Spleen (tissue), 11 donors: Measurements from ENCODE around the gene MZT2B. TPM values are rescaled to one million over a fixed set of nuclear protein-coding genes. Genes with fewer than 3 reads are reported as not detected.
"Not testable (repeated sequence)": the region's sequence is repeated elsewhere in the genome, so short reads cannot be mapped to it uniquely, and the experiment has no call there.

ENCODE experiments used
- DNase-seq: peaks from one replicate; pipeline ENCODE4 v3.0.0-alpha.2; 2020
- H3K27ac ChIP-seq, 8 donors: fragments of 200-600 bp; sonication (generic) in 7 of 8; 1 replicate in 4 of 8; 2 replicates in 4 of 8; pipeline versions ENCODE4 v1.5.0 to v1.8.0; 2016 to 2021; ENCODE audit warnings: inconsistent platforms in 4 of 8, mild to moderate bottlenecking in 4 of 8, moderate library complexity in 1 of 8
- H3K27me3 ChIP-seq, 7 donors: fragments of 200-600 bp; sonication (generic) in 6 of 7; replicated peaks in 1 of 7; 1 replicate in 4 of 7; 2 replicates in 3 of 7; pipeline versions ENCODE4 v1.5.0 to v1.8.0; 2016 to 2021; ENCODE audit warnings: inconsistent platforms in 3 of 7, mild to moderate bottlenecking in 1 of 7
- H3K36me3 ChIP-seq, 6 donors: fragments of 200-600 bp; sonication (generic) in 5 of 6; 1 replicate in 4 of 6; 2 replicates in 2 of 6; pipeline versions ENCODE4 v1.5.0 to v1.8.0; 2016 to 2021; ENCODE audit warnings: inconsistent platforms in 2 of 6
- H3K4me1 ChIP-seq, 6 donors: fragments of 200-600 bp; sonication (generic) in 5 of 6; 1 replicate in 3 of 6; 2 replicates in 3 of 6; pipeline versions ENCODE4 v1.5.0 to v1.8.0; 2016 to 2021; ENCODE audit warnings: inconsistent platforms in 3 of 6
- H3K4me3 ChIP-seq, 8 donors: fragments of 200-600 bp; sonication (generic) in 7 of 8; 1 replicate in 4 of 8; 2 replicates in 4 of 8; pipeline versions ENCODE4 v1.5.0 to v1.8.0; 2016 to 2021; ENCODE audit warnings: inconsistent platforms in 4 of 8, mild to moderate bottlenecking in 4 of 8, moderate library complexity in 2 of 8
- H3K9me3 ChIP-seq, 8 donors: fragments of 200-600 bp; sonication (generic) in 7 of 8; 1 replicate in 4 of 8; 2 replicates in 4 of 8; pipeline versions ENCODE4 v1.5.0 to v1.8.0; 2016 to 2021; ENCODE audit warnings: inconsistent platforms in 4 of 8
- CTCF ChIP-seq, 11 experiments: fragments of 200-600 bp in 7 of 11; fragments of 450-650 bp in 4 of 11; sonication (generic) in 4 of 11; IDR thresholded peaks in 8 of 11; conservative IDR thresholded peaks in 3 of 11; 1 replicate in 7 of 11; 2 replicates in 4 of 11; pipeline versions ENCODE4 v1.4.0 to v1.8.0; 2016 to 2021; ENCODE audit warnings: antibody characterized with exemption in 11 of 11, inconsistent platforms in 4 of 11, mild to moderate bottlenecking in 1 of 11
- POLR2A ChIP-seq, 3 donors: fragments of 450-650 bp; IDR thresholded peaks; one replicate each; pipeline ENCODE4 v1.5.1; 2017; ENCODE audit warnings: antibody characterized with exemption in 3 of 3, mild to moderate bottlenecking in 1 of 3
- POLR2AphosphoS5 ChIP-seq, 3 donors: sonication (generic); formaldehyde crosslinking; IDR thresholded peaks; one replicate each; pipeline ENCODE4 v1.5.1; 2017; ENCODE audit warnings: antibody characterized with exemption in 3 of 3
- WGBS, 5 donors: extraction: QIAGEN DNeasy Blood & Tissue Kit in 3 of 5; methylation state at CpG; one replicate each; pipeline versions ENCODE4 v1.1.5 to v1.1.7; 2013 to 2018; 5-methylcytosine and 5-hydroxymethylcytosine counted together
- intact Hi-C: fragments of 100-400 bp; cut with DNase I; formaldehyde crosslinking; loops from one replicate; pipeline ENCODE4 v1.15.0; 2023; ENCODE audit warnings: low total_unique reads
- polyA plus RNA-seq, 3 donors: library from polyadenylated mRNA; stranded (reverse); fragments of 200-250 nt; gene quantifications; one replicate each; pipeline ENCODE4 v1.2.1, GENCODE V29; 2013
- total RNA-seq, 7 donors: library from RNA; depleted of rRNA in 3 of 7; stranded (reverse); fragments of >200 nt in 3 of 7; fragmentation: NEBNext Ultra II Directional in 4 of 7; extraction: Animal tissue kit (Norgen Biotek cat#: 25700) in 4 of 7; gene quantifications; one replicate each; pipeline versions ENCODE4 v1.1.0 to v1.2.1, GENCODE V29; 2016 to 2021
- donor health status: healthy with polysubstance abuse.
- donor health status: DM: no; HTN: no; CAD: no; lungs with moderate emphysema.
- donor health status: DM: no; HTN: no; CAD: no.
- donor health status: Bipolar disorder and iron deficiency.
- donor health status: healthy.
- donor health status: DM: no; HTN: no; CAD: no.
- donor health status: DM: yes; HTN: yes; CAD: no.

The MZT2B gene
- total and polyA plus RNA-seq, 10 donors, result 37.9 to 308 (median 120) TPM

- peak within 1 kb of the TSS; percentile 90 to 97 (median 95) for H3K27ac ChIP-seq
- peaks cover 15 to 52% (median 31%) of the 10 kb centered on the region in 6 donors for H3K4me1 ChIP-seq
- H3K4me3 ChIP-seq, result peak within 1 kb of the TSS; percentile 79 to 100 (median 98)
- H3K36me3 ChIP-seq, result peaks cover 0 to 46% (median 2%) of the 10 kb centered on the region in 6 donors
- no peaks in the 10 kb centered on the region for H3K27me3 ChIP-seq
- no peaks in the 10 kb centered on the region for H3K9me3 ChIP-seq
- 0 to 1% (median 0%) methylated on average over 14 to 55 of the region's 55 CpGs for WGBS, 5 donors
- TF ChIP-seq CTCF (IDR thresholded peaks at IDR 0.05 in 8 of 11, conservative IDR thresholded peaks at IDR 0.05 in 3 of 11) (no peak), POLR2A (IDR thresholded peaks at IDR 0.05) (no peak), POLR2AphosphoS5 (IDR thresholded peaks at IDR 0.05) (peak; percentile 87 to 96 (median 91))
- DNase-seq, result peak; percentile 99
- intact Hi-C loops, result loop anchor here (10.0 kb wide), 1 partner anchor 153 kb away; no protein-coding TSS in a partner anchor
These were observed 660 bp upstream of the MZT2B start, which contains the start of gene SMPD4 for GRCh38 chr2:130181325-130181879. Gene SMPD4, minus strand, starts transcription at chr2:130181602. Its CDS starts 5,010 bp downstream, at chr2:130176592.

- not testable (repeated sequence) for H3K9me3 ChIP-seq, H3K27me3 ChIP-seq
- H3K27ac ChIP-seq, result peak overlapping the region in 4 of 8 donors; percentile 97
- WGBS, 5 donors, result 23 to 100% (median 32%) methylated on average over 2 to 23 of the region's 23 CpGs
- intact Hi-C loops, result loop anchor here (10.0 kb wide), 1 partner anchor 152 kb away; no protein-coding TSS in a partner anchor
- H3K36me3 ChIP-seq, result peaks cover 0 to 37% (median 0%) of the 10 kb centered on the region in 6 donors
- H3K4me3 ChIP-seq, result peak overlapping the region; percentile 14 to 99 (median 97)
- H3K4me1 ChIP-seq, result peaks cover 15 to 49% (median 31%) of the 10 kb centered on the region in 6 donors
- peak; percentile 82 for DNase-seq
These were observed 907 bp downstream of the MZT2B start for GRCh38 chr2:130182826-130183511.

GRCh38 chr2:130183512-130184373 lies 1.7 kb downstream of the MZT2B start:
- Histone ChIP-seq H3K9me3 (no peaks in the 10 kb centered on the region), H3K4me3 (peak overlapping the region in 5 of 8 donors; percentile 88 to 99 (median 99)), H3K4me1 (peaks cover 15 to 48% (median 31%) of the 10 kb centered on the region in 6 donors), H3K27ac (peak overlapping the region in 3 of 8 donors; percentile 97), H3K36me3 (peaks cover 0 to 36% (median 0%) of the 10 kb centered on the region in 6 donors), H3K27me3 (no peaks in the 10 kb centered on the region)
- WGBS, 5 donors, result 82 to 93% (median 86%) methylated on average over 24 to 26 of the region's 26 CpGs
- DNase-seq, result peak; percentile 81
- intact Hi-C loops, result loop anchor here (10.0 kb wide), 1 partner anchor 151 kb away; no protein-coding TSS in a partner anchor
- TF ChIP-seq POLR2AphosphoS5 (IDR thresholded peaks at IDR 0.05) (no peak), CTCF (IDR thresholded peaks at IDR 0.05 in 8 of 11, conservative IDR thresholded peaks at IDR 0.05 in 3 of 11) (no peak), POLR2A (IDR thresholded peaks at IDR 0.05) (no peak)

GRCh38 chr2:130185436-130185835 lies 3.4 kb downstream of the MZT2B start:
- no peak for TF ChIP-seq POLR2A (IDR thresholded peaks at IDR 0.05)
- no peak for TF ChIP-seq CTCF (IDR thresholded peaks at IDR 0.05 in 8 of 11, conservative IDR thresholded peaks at IDR 0.05 in 3 of 11)
- no peak for TF ChIP-seq POLR2AphosphoS5 (IDR thresholded peaks at IDR 0.05)
- H3K36me3 ChIP-seq, result peaks cover 0 to 34% (median 1%) of the 10 kb centered on the region in 6 donors
- H3K27me3 ChIP-seq, result no peaks in the 10 kb centered on the region
- intact Hi-C loops, result loop anchor here (10.0 kb wide), 1 partner anchor 149 kb away; no protein-coding TSS in a partner anchor
- no peaks in the 10 kb centered on the region for H3K9me3 ChIP-seq
- H3K4me3 ChIP-seq, result no peak overlapping the region
- H3K27ac ChIP-seq, result no peak overlapping the region
- peaks cover 11 to 31% (median 22%) of the 10 kb centered on the region in 6 donors for H3K4me1 ChIP-seq
- peak; percentile 66 for DNase-seq
- 88 to 97% (median 89%) methylated on average over 9 to 10 of the region's 10 CpGs for WGBS, 5 donors
